Measurements from ENCODE around the gene KDM4C. TPM values are rescaled to one million over a fixed set of nuclear protein-coding genes. Genes with fewer than 3 reads are reported as not detected.
"Not testable (repeated sequence)": the region's sequence is repeated elsewhere in the genome, so short reads cannot be mapped to it uniquely, and the experiment has no call there.

Gene KDM4C
- total RNA-seq, 2 donors from 2014 or later = 26.1 to 47.8 TPM

GRCh38 chr9:6733831-6734230, 23.9 kb upstream of the KDM4C start:
- ATAC-seq (ENCODE audit: insufficient number of reproducible peaks, low FRiP score, low read depth) = no peak

GRCh38 chr9:6735422-6735821, 22.4 kb upstream of the KDM4C start:
- Histone ChIP-seq H3K4me1 (ENCODE audit: control insufficient read depth in 1 of 2, low read depth in 2 of 2) (no peaks in the 10 kb centered on the region), H3K27ac (no peak overlapping the region), H3K27me3 (replicated peaks; ENCODE audit: insufficient read depth) (no peaks in the 10 kb centered on the region), H3K36me3 (no peaks in the 10 kb centered on the region), H3K4me3 (no peak overlapping the region), H3K9me3 (no peaks in the 10 kb centered on the region)
- ATAC-seq (ENCODE audit: insufficient number of reproducible peaks, low FRiP score, low read depth) (no peak), DNase-seq (ENCODE audit: low spot score) (no peak)
- no peak for TF ChIP-seq CTCF (IDR thresholded peaks at IDR 0.05)

More at GRCh38 chr9:6733831-6734230, 23.9 kb upstream of the KDM4C start:
- no peaks in the 10 kb centered on the region for H3K4me1 ChIP-seq (ENCODE audit: control insufficient read depth in 1 of 2, low read depth in 2 of 2)
- no peaks in the 10 kb centered on the region for H3K9me3 ChIP-seq
- no peak for TF ChIP-seq CTCF (IDR thresholded peaks at IDR 0.05)
- H3K27ac ChIP-seq = no peak overlapping the region
- no peaks in the 10 kb centered on the region for H3K27me3 ChIP-seq (replicated peaks; ENCODE audit: insufficient read depth)
- H3K4me3 ChIP-seq = no peak overlapping the region
- DNase-seq (ENCODE audit: low spot score) = no peak
- H3K36me3 ChIP-seq = no peaks in the 10 kb centered on the region

- Histone ChIP-seq H3K9me3 (no peaks in the 10 kb centered on the region), H3K36me3 (no peaks in the 10 kb centered on the region), H3K4me3 (no peak overlapping the region), H3K4me1 (ENCODE audit: control insufficient read depth in 1 of 2, low read depth in 2 of 2) (no peaks in the 10 kb centered on the region), H3K27ac (no peak overlapping the region), H3K27me3 (replicated peaks; ENCODE audit: insufficient read depth) (no peaks in the 10 kb centered on the region)
- ATAC-seq (ENCODE audit: insufficient number of reproducible peaks, low FRiP score, low read depth) (no peak), DNase-seq (ENCODE audit: low spot score) (no peak)
- TF ChIP-seq CTCF (IDR thresholded peaks at IDR 0.05) = no peak
Observed at GRCh38 chr9:6739218-6739617, 18.6 kb upstream of the KDM4C start.

GRCh38 chr9:6748861-6749260, 8.9 kb upstream of the KDM4C start:
- not testable (repeated sequence) for H3K27me3 ChIP-seq (replicated peaks; ENCODE audit: insufficient read depth); DNase-seq (ENCODE audit: low spot score); ATAC-seq (ENCODE audit: insufficient number of reproducible peaks, low FRiP score, low read depth); H3K36me3 ChIP-seq; H3K4me3 ChIP-seq; H3K27ac ChIP-seq; H3K4me1 ChIP-seq (ENCODE audit: control insufficient read depth in 1 of 2, low read depth in 2 of 2); H3K9me3 ChIP-seq

GRCh38 chr9:6754861-6755260, 2.9 kb upstream of the KDM4C start:
- not testable (repeated sequence) for H3K4me1 ChIP-seq (ENCODE audit: control insufficient read depth in 1 of 2, low read depth in 2 of 2); H3K4me3 ChIP-seq; H3K27ac ChIP-seq; DNase-seq (ENCODE audit: low spot score); H3K9me3 ChIP-seq; ATAC-seq (ENCODE audit: insufficient number of reproducible peaks, low FRiP score, low read depth); H3K27me3 ChIP-seq (replicated peaks; ENCODE audit: insufficient read depth); H3K36me3 ChIP-seq

- Histone ChIP-seq H3K4me1 (ENCODE audit: control insufficient read depth in 1 of 2, low read depth in 2 of 2) (peaks cover 3 to 6% of the 10 kb centered on the region in 2 donors), H3K36me3 (no peaks in the 10 kb centered on the region), H3K9me3 (no peaks in the 10 kb centered on the region), H3K27me3 (replicated peaks; ENCODE audit: insufficient read depth) (no peaks in the 10 kb centered on the region), H3K27ac (peak overlapping the region; percentile 96 to 97), H3K4me3 (peak overlapping the region; percentile 91)
- peak; percentile 64 for ATAC-seq (ENCODE audit: insufficient number of reproducible peaks, low FRiP score, low read depth)
- peak; percentile 54 for DNase-seq (ENCODE audit: low spot score)
- TF ChIP-seq CTCF (IDR thresholded peaks at IDR 0.05) = no peak
Observed at GRCh38 chr9:6757132-6757455, 679 bp upstream of the KDM4C start.

Measured in thoracic aorta (tissue), 2 donors.